A673 (cell line): ENCODE results near the gene MAP4K5.

Experiments used
- CTCF ChIP-seq: fragments of 300-800, 200-600 bp; sonication (generic); conservative IDR thresholded peaks from 2 replicates; pipeline ENCODE4 v1.5.1; 2017; ENCODE audit warnings: low read depth, mild to moderate bottlenecking, antibody characterized with exemption, low read length, moderate library complexity, mixed read lengths
- EZH2 ChIP-seq: fragments of 200-600 bp; sonication (generic); IDR thresholded peaks from 2 replicates; pipeline ENCODE4 v1.6.1; 2017; ENCODE audit warnings: borderline replicate concordance, low read depth, mild to moderate bottlenecking, mixed read lengths, antibody characterized with exemption, low read length; ENCODE audit not compliant: poor library complexity, severe bottlenecking

GRCh38 chr14:50397390-50398188, 134.8 kb downstream of the MAP4K5 start:
- TF ChIP-seq CTCF, result no peak
- no peak for TF ChIP-seq EZH2
